GM12891 (cell line): ENCODE measurements around the gene SREBF2.

Experiments used
- PAX5 ChIP-seq: IDR thresholded peaks from 2 replicates; pipeline ENCODE4 v1.6.1; 2011; ENCODE audit warnings: low read length, moderate library complexity, mild to moderate bottlenecking; ENCODE audit not compliant: insufficient read depth, severe bottlenecking
- POLR2A ChIP-seq: IDR thresholded peaks from 2 replicates; pipeline ENCODE4 v1.6.1; 2011; ENCODE audit warnings: low read depth, low read length, control low read depth
- POLR2AphosphoS5 ChIP-seq: IDR thresholded peaks from 2 replicates; pipeline ENCODE4 v1.6.1; 2011; ENCODE audit warnings: low read depth, low read length, control low read depth
- POU2F2 ChIP-seq: IDR thresholded peaks from 2 replicates; pipeline ENCODE4 v1.6.1; 2011; ENCODE audit warnings: low read depth, mild to moderate bottlenecking, control low read depth, low read length, moderate library complexity
- SPI1 ChIP-seq: IDR thresholded peaks from 2 replicates; pipeline ENCODE4 v1.6.1; 2011; ENCODE audit warnings: low read depth, low read length, control low read depth

GRCh38 chr22:41822317-41823057, 10.4 kb upstream of the SREBF2 start:
- no peak for TF ChIP-seq POLR2A
- no peak for TF ChIP-seq SPI1
- no peak for TF ChIP-seq PAX5
- TF ChIP-seq POLR2AphosphoS5: no peak
- TF ChIP-seq POU2F2: no peak
